Neural progenitor cell (in vitro differentiated cells): ENCODE data around the gene ANGEL2. TPM values are rescaled to one million over a fixed set of nuclear protein-coding genes. Genes with fewer than 3 reads are reported as not detected.

Experiments used
- DNase-seq: peaks from one replicate; pipeline ENCODE4 v3.0.0-alpha.2; 2016; ENCODE audit warnings: low spot score
- H2AFZ ChIP-seq: fragments of 200-600 bp; sonication (generic); replicated peaks from 2 replicates; pipeline ENCODE4 v1.6.1; 2016; ENCODE audit warnings: antibody characterized with exemption
- H3F3A ChIP-seq: fragments of 200-600 bp; sonication (generic); 2 replicates; pipeline ENCODE4 v1.6.1; 2016; ENCODE audit warnings: antibody characterized with exemption, low read depth
- H3K27ac ChIP-seq: fragments of 200-600 bp; sonication (generic); 2 replicates; pipeline ENCODE4 v1.5.1; 2016; ENCODE audit warnings: mild to moderate bottlenecking
- H3K27me3 ChIP-seq: fragments of 200-600 bp; sonication (generic); 2 replicates; pipeline ENCODE4 v1.6.1; 2016; ENCODE audit warnings: mild to moderate bottlenecking, moderate library complexity
- H3K36me3 ChIP-seq: fragments of 200-600 bp; sonication (generic); 2 replicates; pipeline ENCODE4 v1.5.1; 2016
- H3K4me1 ChIP-seq: fragments of 200-600 bp; sonication (generic); 2 replicates; pipeline ENCODE4 v1.6.1; 2016; ENCODE audit warnings: mixed run types
- H3K4me2 ChIP-seq: fragments of 200-600 bp; sonication (generic); 2 replicates; pipeline ENCODE4 v1.6.1; 2016
- H3K4me3 ChIP-seq: fragments of 200-600 bp; sonication (generic); 2 replicates; pipeline ENCODE4 v1.5.1; 2016
- H3K79me2 ChIP-seq: fragments of 200-600 bp; sonication (generic); 2 replicates; pipeline ENCODE4 v1.6.1; 2016; ENCODE audit warnings: low read depth
- H3K9ac ChIP-seq: fragments of 200-600 bp; sonication (generic); 2 replicates; pipeline ENCODE4 v1.6.1; 2016
- H3K9me3 ChIP-seq: fragments of 200-600 bp; sonication (generic); 2 replicates; pipeline ENCODE4 v1.5.1; 2016; ENCODE audit warnings: low read depth
- H4K20me1 ChIP-seq: fragments of 200-600 bp; sonication (generic); 2 replicates; pipeline ENCODE4 v1.6.1; 2016; ENCODE audit warnings: low read depth
- H3K27ac Mint-ChIP-seq: 3 replicates; pipeline ENCODE4 v1.8.0; 2021; ENCODE audit warnings: mixed read lengths
- H3K27me3 Mint-ChIP-seq: 2 replicates; pipeline ENCODE4 v1.8.0; 2022; ENCODE audit warnings: low read depth, mild to moderate bottlenecking, inconsistent platforms, moderate library complexity, mixed read lengths; ENCODE audit not compliant: insufficient read depth
- H3K36me3 Mint-ChIP-seq: 3 replicates; pipeline ENCODE4 v1.8.0; 2021; ENCODE audit warnings: mixed read lengths
- H3K4me1 Mint-ChIP-seq: 3 replicates; pipeline ENCODE4 v1.8.0; 2021; ENCODE audit warnings: mixed read lengths
- H3K4me3 Mint-ChIP-seq: 3 replicates; pipeline ENCODE4 v1.8.0; 2021; ENCODE audit warnings: mild to moderate bottlenecking, moderate library complexity, mixed read lengths
- H3K9me3 Mint-ChIP-seq: 3 replicates; pipeline ENCODE4 v1.8.0; 2020; ENCODE audit warnings: mixed read lengths
- EZH2 ChIP-seq: fragments of 200-600 bp; sonication (generic); IDR thresholded peaks from 2 replicates; pipeline ENCODE4 v1.6.1; 2017; ENCODE audit warnings: antibody characterized with exemption, mild to moderate bottlenecking, moderate library complexity
- EZH2phosphoT487 ChIP-seq: fragments of 200-600 bp; sonication (generic); IDR thresholded peaks from 2 replicates; pipeline ENCODE4 v1.6.1; 2017; ENCODE audit warnings: antibody characterized with exemption
- total RNA-seq: library from RNA; depleted of rRNA; stranded (reverse); fragments of >200 nt; gene quantifications from 2 replicates; pipeline ENCODE4 v1.2.3, GENCODE V29; 2015; ENCODE audit warnings: low replicate concordance
- TF ChIP-seq, protein P1 (sequence below): fragments of 200-600 bp; sonication (generic); IDR thresholded peaks from 2 replicates; pipeline ENCODE4 v1.5.1; 2017; ENCODE audit warnings: antibody characterized with exemption, mild to moderate bottlenecking

ANGEL2 gene
- total RNA-seq, 1 donor from 2014 or later: 101 TPM

DNA sequence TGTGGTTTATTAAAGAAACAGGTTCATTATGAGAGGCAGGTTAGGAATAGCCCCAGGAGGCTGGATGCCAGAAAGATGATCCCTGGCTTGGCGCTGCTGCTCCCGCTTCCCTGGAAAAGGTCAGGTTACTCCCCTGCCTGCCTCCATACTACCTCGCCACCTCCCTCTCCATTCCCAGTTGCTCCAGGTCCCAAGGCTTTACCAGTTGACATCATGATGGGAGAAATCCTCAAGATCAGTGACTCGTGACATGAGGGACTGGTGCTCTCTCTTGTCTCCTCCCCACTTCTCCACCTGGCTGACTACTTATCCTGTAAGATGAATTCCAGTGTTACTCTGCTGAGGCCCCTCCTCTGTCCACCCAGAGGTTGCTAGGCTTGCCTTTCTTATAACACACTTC is 45.6 kb downstream of the ANGEL2 start:
- no peaks in the 10 kb centered on the region for H4K20me1 ChIP-seq
- DNase-seq: no peak
- H3K4me3 ChIP-seq: no peak overlapping the region
- H3K27ac ChIP-seq: no peak overlapping the region
- Mint-ChIP-seq H3K27ac (peak overlapping the region; percentile 75), H3K36me3 (peaks cover 34% of the 10 kb centered on the region), H3K4me3 (no peak overlapping the region), H3K4me1 (peaks cover 33% of the 10 kb centered on the region), H3K9me3 (no peaks in the 10 kb centered on the region), H3K27me3 (peaks cover 5% of the 10 kb centered on the region)
- H3K36me3 ChIP-seq: no peaks in the 10 kb centered on the region
- no peak overlapping the region for H3K4me2 ChIP-seq
- H3K9me3 ChIP-seq: no peaks in the 10 kb centered on the region
- H3F3A ChIP-seq: no peaks in the 10 kb centered on the region
- no peaks in the 10 kb centered on the region for H3K27me3 ChIP-seq
- no peaks in the 10 kb centered on the region for H3K79me2 ChIP-seq
- H3K4me1 ChIP-seq: peaks cover 8% of the 10 kb centered on the region
- TF ChIP-seq, protein P1, sequence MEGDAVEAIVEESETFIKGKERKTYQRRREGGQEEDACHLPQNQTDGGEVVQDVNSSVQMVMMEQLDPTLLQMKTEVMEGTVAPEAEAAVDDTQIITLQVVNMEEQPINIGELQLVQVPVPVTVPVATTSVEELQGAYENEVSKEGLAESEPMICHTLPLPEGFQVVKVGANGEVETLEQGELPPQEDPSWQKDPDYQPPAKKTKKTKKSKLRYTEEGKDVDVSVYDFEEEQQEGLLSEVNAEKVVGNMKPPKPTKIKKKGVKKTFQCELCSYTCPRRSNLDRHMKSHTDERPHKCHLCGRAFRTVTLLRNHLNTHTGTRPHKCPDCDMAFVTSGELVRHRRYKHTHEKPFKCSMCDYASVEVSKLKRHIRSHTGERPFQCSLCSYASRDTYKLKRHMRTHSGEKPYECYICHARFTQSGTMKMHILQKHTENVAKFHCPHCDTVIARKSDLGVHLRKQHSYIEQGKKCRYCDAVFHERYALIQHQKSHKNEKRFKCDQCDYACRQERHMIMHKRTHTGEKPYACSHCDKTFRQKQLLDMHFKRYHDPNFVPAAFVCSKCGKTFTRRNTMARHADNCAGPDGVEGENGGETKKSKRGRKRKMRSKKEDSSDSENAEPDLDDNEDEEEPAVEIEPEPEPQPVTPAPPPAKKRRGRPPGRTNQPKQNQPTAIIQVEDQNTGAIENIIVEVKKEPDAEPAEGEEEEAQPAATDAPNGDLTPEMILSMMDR: no peak
- no peak for TF ChIP-seq EZH2phosphoT487
- H2AFZ ChIP-seq: no peak overlapping the region
- no peak overlapping the region for H3K9ac ChIP-seq

DNA sequence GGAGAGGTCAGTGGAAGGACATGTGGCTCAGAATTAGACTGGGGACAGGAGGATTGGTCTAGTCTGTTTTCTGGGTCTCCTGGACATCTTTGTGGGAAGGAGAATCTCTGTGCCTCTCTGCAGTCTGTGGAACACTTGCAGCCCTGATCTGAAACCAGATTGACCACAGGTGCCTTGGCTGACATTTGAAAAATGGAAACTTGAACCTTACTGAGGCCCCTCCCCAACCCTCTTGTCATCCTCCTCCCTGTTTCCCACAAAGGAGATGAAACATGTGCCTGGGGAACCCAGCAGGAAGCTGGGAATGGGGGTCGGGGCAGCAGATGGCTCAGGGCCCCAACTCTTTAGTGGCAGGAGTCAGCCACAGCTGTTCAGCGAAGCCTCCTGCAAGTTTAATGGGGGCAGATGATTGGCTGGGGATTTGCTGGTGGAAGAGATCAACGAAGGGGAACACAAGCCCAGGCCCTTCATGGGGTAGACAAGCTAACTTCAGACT is 47.3 kb downstream of the ANGEL2 start:
- Histone ChIP-seq H3K4me2 (no peak overlapping the region), H3K27ac (no peak overlapping the region), H3K9me3 (no peaks in the 10 kb centered on the region), H3K79me2 (no peaks in the 10 kb centered on the region), H4K20me1 (no peaks in the 10 kb centered on the region), H3F3A (no peaks in the 10 kb centered on the region), H2AFZ (no peak overlapping the region), H3K27me3 (no peaks in the 10 kb centered on the region), H3K4me1 (peaks cover 8% of the 10 kb centered on the region), H3K9ac (no peak overlapping the region), H3K4me3 (no peak overlapping the region), H3K36me3 (no peaks in the 10 kb centered on the region)
- TF ChIP-seq, protein P1: no peak
- TF ChIP-seq EZH2: no peak
- no peak for TF ChIP-seq EZH2phosphoT487
- no peak overlapping the region for H3K4me3 Mint-ChIP-seq
- H3K4me1 Mint-ChIP-seq: peaks cover 33% of the 10 kb centered on the region
- H3K36me3 Mint-ChIP-seq: peaks cover 32% of the 10 kb centered on the region
- no peak for DNase-seq
- peaks cover 5% of the 10 kb centered on the region for H3K27me3 Mint-ChIP-seq
- H3K9me3 Mint-ChIP-seq: no peaks in the 10 kb centered on the region
- H3K27ac Mint-ChIP-seq: peak overlapping the region; percentile 76

DNA sequence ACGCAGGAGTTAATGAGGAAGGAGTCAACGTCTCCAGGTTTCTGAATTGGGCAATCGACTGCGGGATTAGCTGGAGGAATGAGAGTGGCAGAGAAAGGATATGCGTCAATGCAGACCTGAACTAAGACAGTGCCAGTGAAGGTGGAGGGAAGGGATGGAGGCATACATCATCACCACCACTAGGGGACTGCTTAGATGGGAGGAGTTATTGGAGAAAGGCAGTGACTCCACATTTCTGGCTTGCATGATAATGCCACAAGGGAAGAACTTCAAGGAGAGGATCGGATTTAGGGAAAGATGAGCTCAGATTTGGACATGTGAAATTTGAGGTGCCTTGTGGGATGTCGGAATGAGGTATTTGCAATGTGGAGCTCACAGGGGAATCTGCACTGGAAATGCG is 47.9 kb downstream of the ANGEL2 start:
- H3K79me2 ChIP-seq: no peaks in the 10 kb centered on the region
- TF ChIP-seq EZH2 (no peak), EZH2phosphoT487 (no peak)
- TF ChIP-seq, protein P1: peak; percentile 61
- H3K9me3 Mint-ChIP-seq: no peaks in the 10 kb centered on the region
- no peak overlapping the region for H3K9ac ChIP-seq
- no peak overlapping the region for H3K4me3 Mint-ChIP-seq
- no peak overlapping the region for H2AFZ ChIP-seq
- H3K4me1 ChIP-seq: peaks cover 8% of the 10 kb centered on the region
- no peaks in the 10 kb centered on the region for H3F3A ChIP-seq
- DNase-seq: peak; percentile 51
- peak overlapping the region; percentile 12 for H3K27ac Mint-ChIP-seq
- H3K27me3 Mint-ChIP-seq: peaks cover 2% of the 10 kb centered on the region
- H3K4me1 Mint-ChIP-seq: peaks cover 33% of the 10 kb centered on the region
- H3K27ac ChIP-seq: no peak overlapping the region
- H4K20me1 ChIP-seq: no peaks in the 10 kb centered on the region
- no peaks in the 10 kb centered on the region for H3K36me3 ChIP-seq
- peaks cover 35% of the 10 kb centered on the region for H3K36me3 Mint-ChIP-seq
- H3K27me3 ChIP-seq: no peaks in the 10 kb centered on the region
- H3K4me3 ChIP-seq: no peak overlapping the region
- no peaks in the 10 kb centered on the region for H3K9me3 ChIP-seq
- no peak overlapping the region for H3K4me2 ChIP-seq
